KMS-11 (cell line): ENCODE measurements around the gene STAP2.
"Not testable (repeated sequence)": the region's sequence is repeated elsewhere in the genome, so short reads cannot be mapped to it uniquely, and the experiment has no call there.

Source experiments
- H2AFZ ChIP-seq: fragments of 200-600 bp; sonication (generic); 2 replicates; pipeline ENCODE4 v1.6.1; 2016; ENCODE audit warnings: antibody characterized with exemption, mixed run types, low read depth
- H3K27ac ChIP-seq: fragments of 200-600 bp; sonication (generic); 2 replicates; pipeline ENCODE4 v1.6.1; 2016; ENCODE audit warnings: mild to moderate bottlenecking, mixed run types
- H3K27me3 ChIP-seq: fragments of 200-600 bp; sonication (generic); 2 replicates; pipeline ENCODE4 v1.6.1; 2017; ENCODE audit warnings: mild to moderate bottlenecking, low read depth, mixed run types, moderate library complexity; ENCODE audit not compliant: insufficient read depth
- H3K36me3 ChIP-seq: fragments of 200-600 bp; sonication (generic); 2 replicates; pipeline ENCODE4 v1.6.1; 2017; ENCODE audit warnings: mild to moderate bottlenecking, mixed run types; ENCODE audit not compliant: insufficient read depth
- H3K4me1 ChIP-seq: fragments of 200-600 bp; sonication (generic); 2 replicates; pipeline ENCODE4 v1.6.1; 2016; ENCODE audit warnings: mild to moderate bottlenecking, low read depth, mixed run types; ENCODE audit not compliant: poor library complexity, severe bottlenecking
- H3K4me2 ChIP-seq: fragments of 200-600 bp; sonication (generic); 2 replicates; pipeline ENCODE4 v1.7.0; 2016; ENCODE audit warnings: mild to moderate bottlenecking, mixed run types
- H3K4me3 ChIP-seq: fragments of 200-600 bp; sonication (generic); IDR thresholded peaks from 2 replicates; pipeline ENCODE4 v1.6.1; 2017; ENCODE audit warnings: low read depth, low read length, mixed read lengths; ENCODE audit not compliant: insufficient read depth
- H3K79me2 ChIP-seq: fragments of 200-600 bp; sonication (generic); 2 replicates; pipeline ENCODE4 v1.6.1; 2016; ENCODE audit warnings: low read depth, mixed run types; ENCODE audit not compliant: insufficient read depth
- H3K9ac ChIP-seq: fragments of 200-600 bp; sonication (generic); 2 replicates; pipeline ENCODE4 v1.6.1; 2016; ENCODE audit warnings: mild to moderate bottlenecking, mixed run types
- H4K20me1 ChIP-seq: fragments of 200-600 bp; sonication (generic); 2 replicates; pipeline ENCODE4 v1.6.1; 2016; ENCODE audit warnings: mild to moderate bottlenecking, mixed run types; ENCODE audit not compliant: insufficient read depth
- CTCF ChIP-seq: fragments of 200-600 bp; sonication (generic); conservative IDR thresholded peaks from 2 replicates; pipeline ENCODE4 v1.6.1; 2017; ENCODE audit warnings: low read depth, mild to moderate bottlenecking, antibody characterized with exemption, low read length, moderate library complexity, mixed read lengths

STAP2 gene

GRCh38 chr19:4291184-4291732 lies 47.4 kb downstream of the STAP2 start:
- TF ChIP-seq CTCF, result no peak
- Histone ChIP-seq H3K27me3 (peaks cover 74% of the 10 kb centered on the region), H3K79me2 (no peaks in the 10 kb centered on the region), H3K9ac (no peak overlapping the region), H3K36me3 (no peaks in the 10 kb centered on the region), H3K4me1 (no peaks in the 10 kb centered on the region), H3K27ac (no peak overlapping the region), H3K4me2 (no peak overlapping the region), H2AFZ (no peak overlapping the region), H3K4me3 (no peak overlapping the region), H4K20me1 (no peaks in the 10 kb centered on the region)

- no peak overlapping the region for H3K4me2 ChIP-seq
- H3K27ac ChIP-seq, result no peak overlapping the region
- no peaks in the 10 kb centered on the region for H3K4me1 ChIP-seq
- no peak overlapping the region for H3K9ac ChIP-seq
- H3K4me3 ChIP-seq, result no peak overlapping the region
- H4K20me1 ChIP-seq, result no peaks in the 10 kb centered on the region
- H3K27me3 ChIP-seq, result peaks cover 75% of the 10 kb centered on the region
- H3K79me2 ChIP-seq, result no peaks in the 10 kb centered on the region
- H2AFZ ChIP-seq, result no peak overlapping the region
- no peaks in the 10 kb centered on the region for H3K36me3 ChIP-seq
- TF ChIP-seq CTCF, result no peak
Observed at GRCh38 chr19:4288091-4288777, 50.4 kb downstream of the STAP2 start.

- H3K27me3 ChIP-seq, result peaks cover 76% of the 10 kb centered on the region
- H3K4me2 ChIP-seq, H3K4me1 ChIP-seq, H4K20me1 ChIP-seq, H3K4me3 ChIP-seq, H3K79me2 ChIP-seq, H2AFZ ChIP-seq, H3K36me3 ChIP-seq, H3K27ac ChIP-seq, H3K9ac ChIP-seq: not testable (repeated sequence)
Observed at GRCh38 chr19:4286141-4286540, 52.5 kb downstream of the STAP2 start.

- Histone ChIP-seq H2AFZ (no peak overlapping the region), H3K4me3 (no peak overlapping the region), H3K4me2 (no peak overlapping the region)
Observed at GRCh38 chr19:4284974-4285373, 53.7 kb downstream of the STAP2 start.

More at GRCh38 chr19:4284974-4285373, 53.7 kb downstream of the STAP2 start:
- H3K4me1 ChIP-seq, result no peaks in the 10 kb centered on the region
- H3K9ac ChIP-seq, result no peak overlapping the region
- H4K20me1 ChIP-seq, result no peaks in the 10 kb centered on the region
- peaks cover 79% of the 10 kb centered on the region for H3K27me3 ChIP-seq
- H3K27ac ChIP-seq, result no peak overlapping the region
- H3K79me2 ChIP-seq, result no peaks in the 10 kb centered on the region
- no peak for TF ChIP-seq CTCF
- no peaks in the 10 kb centered on the region for H3K36me3 ChIP-seq
